Activated CD4-positive, CD25-positive, alpha-beta regulatory T cell treated with anti-CD3 and anti-CD28 coated beads, Interleukin-2, amount 50 U/mL, for 72 hours (primary cell): Measurements from ENCODE around the gene PPP1R15B.
A peak's percentile ranks its signal among the peaks of the same experiment; 100 is the strongest.
"Not testable (repeated sequence)": the region's sequence is repeated elsewhere in the genome, so short reads cannot be mapped to it uniquely, and the experiment has no call there.

Source experiments
- DNase-seq: peaks from one replicate; pipeline ENCODE4 v3.0.0; 2021

PPP1R15B gene

GRCh38 chr1:204443260-204443619 is 31.6 kb upstream of the PPP1R15B start:
- DNase-seq = no peak

GRCh38 chr1:204442376-204443259 is 31.0 kb upstream of the PPP1R15B start:
- DNase-seq = no peak

- no peak for DNase-seq
Observed at GRCh38 chr1:204441558-204441957, 29.9 kb upstream of the PPP1R15B start.

GRCh38 chr1:204439621-204440375 is 28.2 kb upstream of the PPP1R15B start:
- no peak for DNase-seq

- DNase-seq = no peak
Observed at GRCh38 chr1:204438628-204439027, 27.0 kb upstream of the PPP1R15B start.

- no peak for DNase-seq
Observed at GRCh38 chr1:204437796-204438570, 26.4 kb upstream of the PPP1R15B start.

- DNase-seq = no peak
Observed at GRCh38 chr1:204435872-204436271, 24.3 kb upstream of the PPP1R15B start.

- DNase-seq = no peak
Observed at GRCh38 chr1:204435381-204435831, 23.8 kb upstream of the PPP1R15B start.

- no peak for DNase-seq
Observed at GRCh38 chr1:204434116-204434755, 22.6 kb upstream of the PPP1R15B start.

GRCh38 chr1:204432708-204433107 is 21.1 kb upstream of the PPP1R15B start:
- no peak for DNase-seq

GRCh38 chr1:204431310-204432184 is 19.9 kb upstream of the PPP1R15B start:
- DNase-seq = peak; percentile 79

GRCh38 chr1:204429746-204430145 is 18.1 kb upstream of the PPP1R15B start:
- no peak for DNase-seq

- DNase-seq = no peak
Observed at GRCh38 chr1:204426971-204427701, 15.5 kb upstream of the PPP1R15B start.

GRCh38 chr1:204426474-204426873 is 14.9 kb upstream of the PPP1R15B start:
- no peak for DNase-seq

- no peak for DNase-seq
Observed at GRCh38 chr1:204426035-204426436, 14.4 kb upstream of the PPP1R15B start.

- no peak for DNase-seq
Observed at GRCh38 chr1:204424621-204425020, 13.0 kb upstream of the PPP1R15B start.

GRCh38 chr1:204422061-204422705 is 10.6 kb upstream of the PPP1R15B start:
- DNase-seq = not testable (repeated sequence)

- DNase-seq = no peak
Observed at GRCh38 chr1:204421441-204421840, 9.8 kb upstream of the PPP1R15B start.

- DNase-seq = no peak
Observed at GRCh38 chr1:204420039-204421004, 8.7 kb upstream of the PPP1R15B start.
